ENCODE results near the gene VWF. TPM values are rescaled to one million over a fixed set of nuclear protein-coding genes. Genes with fewer than 3 reads are reported as not detected.

VWF gene
- total and polyA plus RNA-seq, 2 donors (not counting 3 experiments of a cell fraction or from before 2014, with no cell fraction given): 1,041 to 2,328 TPM

DNA sequence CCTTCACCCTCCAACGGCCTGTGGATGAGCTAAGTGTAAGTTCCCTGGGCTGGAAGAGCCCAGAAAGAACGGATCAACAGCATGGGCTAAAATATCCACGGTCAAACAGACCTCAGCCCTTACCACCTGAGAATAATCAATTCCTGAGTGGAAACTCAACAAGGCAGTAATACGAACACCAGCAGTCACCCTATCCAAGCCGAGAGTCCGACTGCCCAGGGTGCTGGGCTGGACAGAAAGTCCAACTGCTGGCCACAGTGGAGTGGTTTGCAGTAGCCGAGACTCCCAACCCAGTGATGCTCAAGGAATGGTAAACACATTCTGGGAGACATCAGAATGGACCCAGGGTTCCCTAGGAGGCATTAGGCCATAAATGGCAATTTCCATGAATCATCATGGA lies 216.2 kb downstream of the VWF start:
- ChIA-PET POLR2A (no interaction called here), CTCF (interaction anchor here (1.0 kb wide), 1 partner anchor 9 kb away, joined by 3 read pairs; no protein-coding TSS in a partner anchor)
- no peak for FAIRE-seq
- Histone ChIP-seq H3K4me2 (ENCODE audit: insufficient read depth, low read length) (no peak overlapping the region), H3K9me1 (replicated peaks; ENCODE audit: control insufficient read depth, extremely low read depth, insufficient read depth, low read length) (no peaks in the 10 kb centered on the region), H3K27ac (ENCODE audit: insufficient read depth, low read depth, low read length) (no peak overlapping the region), H3K36me3 (ENCODE audit: control insufficient read depth in 2 of 2, extremely low read depth in 1 of 2, insufficient read depth in 2 of 2, low read length in 2 of 2) (peaks cover 11 to 59% of the 10 kb centered on the region in 2 experiments), H3K9me3 (replicated peaks; ENCODE audit: control insufficient read depth, insufficient read depth, low read length) (no peaks in the 10 kb centered on the region), H3K4me1 (ENCODE audit: control insufficient read depth, extremely low read depth, insufficient read depth, low read length) (no peaks in the 10 kb centered on the region), H3K79me2 (ENCODE audit: control insufficient read depth, insufficient read depth, low read length) (no peaks in the 10 kb centered on the region), H4K20me1 (replicated peaks; ENCODE audit: control insufficient read depth, extremely low read depth, insufficient read depth, low read length) (peaks cover 1% of the 10 kb centered on the region), H3K27me3 (ENCODE audit: control insufficient read depth in 2 of 2, insufficient read depth in 2 of 2, low read length in 2 of 2) (no peaks in the 10 kb centered on the region), H2AFZ (ENCODE audit: low read depth, low read length) (no peak overlapping the region), H3K9ac (replicated peaks; ENCODE audit: extremely low read depth, insufficient read depth, low read length) (no peak overlapping the region), H3K4me3 (replicated peaks in 1 of 3; ENCODE audit: insufficient read depth in 1 of 3, low read depth in 1 of 3, low read length in 3 of 3) (no peak overlapping the region)
- dilution Hi-C loops (cut with MboI; ENCODE audit: extremely low pct_ligation_motif_present, low sequenced_read_pairs): no loop called here
- intact Hi-C loops (cut with micrococcal nuclease): no loop called here
- no TSS peak for BruUV-seq (replicated peaks)
- no peak for TF ChIP-seq POLR2A (IDR thresholded peaks at IDR 0.05; ENCODE audit: low read depth, low read length)
- TF ChIP-seq EZH2 (IDR thresholded peaks at IDR 0.05; ENCODE audit: borderline replicate concordance, low read depth, low read length, severe bottlenecking): no peak
- no peak for TF ChIP-seq MYC (IDR thresholded peaks at IDR 0.05; ENCODE audit: low read depth, low read length)
- no peak for TF ChIP-seq POLR2AphosphoS5 (IDR thresholded peaks at IDR 0.05; ENCODE audit: insufficient read depth, low read depth, low read length)
- no peak for TF ChIP-seq GATA2 (IDR thresholded peaks at IDR 0.05; ENCODE audit: insufficient read depth, insufficient read length, low read depth, low read length)
- TF ChIP-seq, protein P1, sequence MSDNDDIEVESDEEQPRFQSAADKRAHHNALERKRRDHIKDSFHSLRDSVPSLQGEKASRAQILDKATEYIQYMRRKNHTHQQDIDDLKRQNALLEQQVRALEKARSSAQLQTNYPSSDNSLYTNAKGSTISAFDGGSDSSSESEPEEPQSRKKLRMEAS (IDR thresholded peaks at IDR 0.05; ENCODE audit: insufficient read depth, insufficient read length): no peak
- TF ChIP-seq, protein P2, sequence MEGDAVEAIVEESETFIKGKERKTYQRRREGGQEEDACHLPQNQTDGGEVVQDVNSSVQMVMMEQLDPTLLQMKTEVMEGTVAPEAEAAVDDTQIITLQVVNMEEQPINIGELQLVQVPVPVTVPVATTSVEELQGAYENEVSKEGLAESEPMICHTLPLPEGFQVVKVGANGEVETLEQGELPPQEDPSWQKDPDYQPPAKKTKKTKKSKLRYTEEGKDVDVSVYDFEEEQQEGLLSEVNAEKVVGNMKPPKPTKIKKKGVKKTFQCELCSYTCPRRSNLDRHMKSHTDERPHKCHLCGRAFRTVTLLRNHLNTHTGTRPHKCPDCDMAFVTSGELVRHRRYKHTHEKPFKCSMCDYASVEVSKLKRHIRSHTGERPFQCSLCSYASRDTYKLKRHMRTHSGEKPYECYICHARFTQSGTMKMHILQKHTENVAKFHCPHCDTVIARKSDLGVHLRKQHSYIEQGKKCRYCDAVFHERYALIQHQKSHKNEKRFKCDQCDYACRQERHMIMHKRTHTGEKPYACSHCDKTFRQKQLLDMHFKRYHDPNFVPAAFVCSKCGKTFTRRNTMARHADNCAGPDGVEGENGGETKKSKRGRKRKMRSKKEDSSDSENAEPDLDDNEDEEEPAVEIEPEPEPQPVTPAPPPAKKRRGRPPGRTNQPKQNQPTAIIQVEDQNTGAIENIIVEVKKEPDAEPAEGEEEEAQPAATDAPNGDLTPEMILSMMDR (IDR thresholded peaks at IDR 0.05; ENCODE audit: extremely low read depth in 1 of 2, insufficient read depth in 1 of 2, low read depth in 1 of 2, low read length in 2 of 2): no peak
- no peak for TF ChIP-seq JUN (IDR thresholded peaks at IDR 0.05; ENCODE audit: borderline replicate concordance, insufficient read depth, insufficient read length, low read depth)
- TF ChIP-seq FOS (IDR thresholded peaks at IDR 0.05; ENCODE audit: borderline replicate concordance, insufficient read depth, low read length): no peak
- no peak for DNase-seq (ENCODE audit: low read depth, low spot score)

Measured in endothelial cell of umbilical vein (primary cell).